HG02870 (cell line): ENCODE results near the gene PPHLN1.

Source experiments
- ATAC-seq: cut with Tn5 transposase; IDR thresholded peaks from one replicate; pipeline ENCODE4 v1.9.1; 2021; ENCODE audit warnings: mild to moderate bottlenecking, moderate library complexity; ENCODE audit not compliant: unreplicated experiment

The PPHLN1 gene

GRCh38 chr12:42475106-42475505, 149.1 kb downstream of the PPHLN1 start:
- ATAC-seq = no peak

- ATAC-seq = no peak
Measured at GRCh38 chr12:42477941-42478340, 152.0 kb downstream of the PPHLN1 start.

GRCh38 chr12:42481368-42481767, 155.4 kb downstream of the PPHLN1 start:
- ATAC-seq = no peak

- ATAC-seq = no peak
Measured at GRCh38 chr12:42482041-42482747, 156.2 kb downstream of the PPHLN1 start.

GRCh38 chr12:42482748-42483520, 157.0 kb downstream of the PPHLN1 start:
- peak; percentile 72 for ATAC-seq

- peak; percentile 22 for ATAC-seq
Measured at GRCh38 chr12:42483521-42483790, 157.5 kb downstream of the PPHLN1 start.

GRCh38 chr12:42484996-42485395, 159.0 kb downstream of the PPHLN1 start:
- no peak for ATAC-seq

GRCh38 chr12:42485823-42486222, 159.9 kb downstream of the PPHLN1 start:
- no peak for ATAC-seq

GRCh38 chr12:42486407-42486806, 160.4 kb downstream of the PPHLN1 start:
- ATAC-seq = no peak

GRCh38 chr12:42490261-42490842, 164.4 kb downstream of the PPHLN1 start:
- ATAC-seq = no peak
